Panc1 (cell line): ENCODE data around the gene TRPM4. TPM values are rescaled to one million over a fixed set of nuclear protein-coding genes. Genes with fewer than 3 reads are reported as not detected.

Experiments
- ATAC-seq: fragments of 200-7000 bp; cut with Tn5 transposase; 2 replicates; pipeline ENCODE4 v1.9.1; 2020; ENCODE audit warnings: mild to moderate bottlenecking, moderate library complexity
- BruUV-seq: library from RNA; stranded (reverse); fragments of 400-500 nt; replicated peaks from 2 replicates; lab custom pipeline; 2021; lab: Mats Ljungman, UMichigan
- CTCF ChIA-PET: fragments of 300-600 bp; sonication (Branson Sonifier 250); formaldehyde crosslinking; loops from one replicate; lab custom pipeline; 2022; ENCODE audit warnings: antibody characterized with exemption; lab: Charles Lee
- POLR2A ChIA-PET: fragments of 300-600 bp; sonication (Branson Sonifier 250); formaldehyde crosslinking; loops from one replicate; lab custom pipeline; 2022; ENCODE audit warnings: antibody characterized with exemption; lab: Charles Lee
- DNase-seq: peaks from one replicate; pipeline ENCODE4 v3.0.0-alpha.2; 2010; ENCODE audit warnings: low read depth, low spot score
- H3K27ac ChIP-seq: 2 replicates; pipeline ENCODE4 v1.5.1; 2011; ENCODE audit warnings: mild to moderate bottlenecking, low read length, inconsistent platforms
- H3K27me3 ChIP-seq: fragments of 200-500 bp; sonication (Bioruptor generic); 2 replicates; pipeline ENCODE4 v1.6.0; 2014; ENCODE audit warnings: low read length, inconsistent platforms; ENCODE audit not compliant: control insufficient read depth, insufficient read depth
- H3K36me3 ChIP-seq: fragments of 200-500 bp; sonication (Bioruptor generic); 2 replicates; pipeline ENCODE4 v1.5.1; 2014; ENCODE audit warnings: inconsistent platforms, mild to moderate bottlenecking, low read length, moderate library complexity; ENCODE audit not compliant: control insufficient read depth, insufficient read depth
- H3K4me1 ChIP-seq: 2 replicates; pipeline ENCODE4 v1.5.1; 2011; ENCODE audit warnings: inconsistent platforms, mild to moderate bottlenecking, low read length, moderate library complexity; ENCODE audit not compliant: control insufficient read depth, insufficient read depth
- H3K4me3 ChIP-seq, 2 experiments: 2 replicates each; pipeline ENCODE4 v1.5.1; 2011 to 2012; ENCODE audit warnings: low read depth in 2 of 2, low read length in 2 of 2, mild to moderate bottlenecking in 2 of 2, inconsistent platforms in 1 of 2, moderate library complexity in 1 of 2
- H3K9me3 ChIP-seq: fragments of 200-500 bp; sonication (Bioruptor generic); 2 replicates; pipeline ENCODE4 v1.5.1; 2014; ENCODE audit warnings: low read depth, mild to moderate bottlenecking, inconsistent platforms, low read length, moderate library complexity; ENCODE audit not compliant: control insufficient read depth, insufficient read depth
- CTCF ChIP-seq: fragments of 450-650 bp; IDR thresholded peaks from 2 replicates; pipeline ENCODE4 v1.5.1; 2017; ENCODE audit warnings: mild to moderate bottlenecking
- POLR2AphosphoS5 ChIP-seq: IDR thresholded peaks from 2 replicates; pipeline ENCODE4 v1.6.1; 2012; ENCODE audit warnings: mild to moderate bottlenecking, low read depth, low read length, moderate library complexity
- SIN3A ChIP-seq: IDR thresholded peaks from 2 replicates; pipeline ENCODE4 v1.6.1; 2012; ENCODE audit warnings: low read depth, mild to moderate bottlenecking, low read length, moderate library complexity, borderline replicate concordance; ENCODE audit not compliant: insufficient read depth
- TCF7L2 ChIP-seq: IDR thresholded peaks from 2 replicates; pipeline ENCODE4 v1.6.1; 2011; ENCODE audit warnings: mild to moderate bottlenecking, low read depth, low read length, inconsistent platforms
- in situ Hi-C: cut with HindIII; loops from 2 replicates; pipeline ENCODE4 v1.10.0; 2016; ENCODE audit warnings: low sequenced_read_pairs, low pct_unique_long_range_greater_than_20kb
- intact Hi-C: fragments of 100-400 bp; cut with micrococcal nuclease; formaldehyde crosslinking; loops from one replicate; pipeline ENCODE4 v1.10.0; 2022; ENCODE audit not compliant: unreplicated experiment
- total RNA-seq: library from RNA; stranded (reverse); gene quantifications from one replicate; pipeline ENCODE4 v1.2.1, GENCODE V29; 2021; ENCODE audit not compliant: unreplicated experiment
- TF ChIP-seq, protein P1 (sequence below), 2 experiments: IDR thresholded peaks; 2 replicates each; pipeline ENCODE4 v1.6.1; 2011 to 2012; ENCODE audit warnings: low read depth in 2 of 2, control low read depth in 1 of 2, low read length in 1 of 2, mild to moderate bottlenecking in 1 of 2, moderate library complexity in 1 of 2; ENCODE audit not compliant: insufficient read depth in 1 of 2

TRPM4 gene
- total RNA-seq, 1 experiment from 2014 or later: 19.4 TPM

DNA sequence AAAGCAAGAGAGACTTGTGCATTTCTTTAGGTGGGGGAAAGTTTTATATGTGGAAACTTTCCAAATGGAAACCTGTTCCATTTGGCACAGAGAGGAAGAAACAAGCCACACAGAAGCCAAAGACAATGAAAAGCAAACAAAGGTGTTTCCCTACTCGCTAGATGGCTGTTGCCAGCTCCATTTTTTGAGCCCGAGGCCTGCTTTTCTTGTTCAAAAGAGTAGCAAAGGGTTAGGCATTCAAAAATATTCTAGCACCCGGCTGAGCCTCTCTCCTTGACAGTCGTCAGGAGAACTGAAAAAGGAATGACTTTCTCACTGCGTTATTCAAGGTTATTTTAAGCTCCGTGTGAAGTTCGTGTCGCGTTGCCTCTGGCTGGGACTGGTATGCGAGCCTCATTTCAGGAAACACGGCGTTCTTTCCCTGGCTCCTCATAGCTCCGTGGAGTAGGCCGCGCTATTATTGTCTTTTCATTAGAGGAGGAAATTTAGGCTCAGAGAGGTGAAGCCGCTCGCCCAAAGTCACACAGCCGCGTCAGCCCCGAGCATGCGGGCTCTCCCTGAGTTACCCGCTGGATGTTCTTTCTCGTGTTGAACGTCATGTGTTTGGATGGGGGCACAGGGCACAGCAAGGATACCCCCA, 7.6 kb downstream of the TRPM4 start:
- CTCF ChIA-PET: no interaction called here
- DNase-seq (no peak), ATAC-seq (no peak)
- Histone ChIP-seq H3K27me3 (no peaks in the 10 kb centered on the region), H3K4me3 (no peak overlapping the region), H3K27ac (no peak overlapping the region), H3K36me3 (no peaks in the 10 kb centered on the region), H3K4me1 (no peaks in the 10 kb centered on the region), H3K9me3 (no peaks in the 10 kb centered on the region)
- no TSS peak for BruUV-seq
- POLR2A ChIA-PET: no interaction called here
- no peak for TF ChIP-seq TCF7L2
- TF ChIP-seq POLR2AphosphoS5: no peak
- no peak for TF ChIP-seq SIN3A
- TF ChIP-seq, protein P1, sequence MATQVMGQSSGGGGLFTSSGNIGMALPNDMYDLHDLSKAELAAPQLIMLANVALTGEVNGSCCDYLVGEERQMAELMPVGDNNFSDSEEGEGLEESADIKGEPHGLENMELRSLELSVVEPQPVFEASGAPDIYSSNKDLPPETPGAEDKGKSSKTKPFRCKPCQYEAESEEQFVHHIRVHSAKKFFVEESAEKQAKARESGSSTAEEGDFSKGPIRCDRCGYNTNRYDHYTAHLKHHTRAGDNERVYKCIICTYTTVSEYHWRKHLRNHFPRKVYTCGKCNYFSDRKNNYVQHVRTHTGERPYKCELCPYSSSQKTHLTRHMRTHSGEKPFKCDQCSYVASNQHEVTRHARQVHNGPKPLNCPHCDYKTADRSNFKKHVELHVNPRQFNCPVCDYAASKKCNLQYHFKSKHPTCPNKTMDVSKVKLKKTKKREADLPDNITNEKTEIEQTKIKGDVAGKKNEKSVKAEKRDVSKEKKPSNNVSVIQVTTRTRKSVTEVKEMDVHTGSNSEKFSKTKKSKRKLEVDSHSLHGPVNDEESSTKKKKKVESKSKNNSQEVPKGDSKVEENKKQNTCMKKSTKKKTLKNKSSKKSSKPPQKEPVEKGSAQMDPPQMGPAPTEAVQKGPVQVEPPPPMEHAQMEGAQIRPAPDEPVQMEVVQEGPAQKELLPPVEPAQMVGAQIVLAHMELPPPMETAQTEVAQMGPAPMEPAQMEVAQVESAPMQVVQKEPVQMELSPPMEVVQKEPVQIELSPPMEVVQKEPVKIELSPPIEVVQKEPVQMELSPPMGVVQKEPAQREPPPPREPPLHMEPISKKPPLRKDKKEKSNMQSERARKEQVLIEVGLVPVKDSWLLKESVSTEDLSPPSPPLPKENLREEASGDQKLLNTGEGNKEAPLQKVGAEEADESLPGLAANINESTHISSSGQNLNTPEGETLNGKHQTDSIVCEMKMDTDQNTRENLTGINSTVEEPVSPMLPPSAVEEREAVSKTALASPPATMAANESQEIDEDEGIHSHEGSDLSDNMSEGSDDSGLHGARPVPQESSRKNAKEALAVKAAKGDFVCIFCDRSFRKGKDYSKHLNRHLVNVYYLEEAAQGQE (IDR thresholded peaks at IDR 0.05; ENCODE audit: insufficient read depth in 1 of 2, low read depth in 2 of 2, low read length in 1 of 2): no peak
- no peak for TF ChIP-seq CTCF
- intact Hi-C loops (no loop called here), in situ Hi-C loops (no loop called here)

DNA sequence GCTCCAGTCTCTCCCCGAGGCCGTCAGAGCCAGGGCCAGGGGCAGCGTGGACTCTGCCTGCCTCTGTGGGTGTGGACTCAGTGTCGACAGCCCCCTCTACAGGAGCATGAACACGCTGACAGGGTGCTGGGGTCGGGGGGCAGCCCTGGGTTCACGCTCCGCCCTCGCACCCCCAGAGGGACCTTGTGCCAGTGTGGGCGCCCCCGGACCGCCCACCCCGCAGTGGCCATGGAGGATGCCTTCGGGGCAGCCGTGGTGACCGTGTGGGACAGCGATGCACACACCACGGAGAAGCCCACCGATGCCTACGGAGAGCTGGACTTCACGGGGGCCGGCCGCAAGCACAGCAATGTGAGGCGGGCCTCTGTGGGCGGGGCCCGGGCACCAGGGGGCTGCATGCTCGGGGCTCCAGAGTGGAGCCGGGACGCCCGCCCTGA, 8.3 kb downstream of the TRPM4 start:
- TF ChIP-seq, protein P1 (IDR thresholded peaks at IDR 0.05; ENCODE audit: insufficient read depth in 1 of 2, low read depth in 2 of 2, low read length in 1 of 2): no peak
- no peak for TF ChIP-seq SIN3A
- TF ChIP-seq CTCF: no peak
- TF ChIP-seq POLR2AphosphoS5: no peak
- TF ChIP-seq TCF7L2: no peak
- no peaks in the 10 kb centered on the region for H3K4me1 ChIP-seq
- no TSS peak for BruUV-seq
- ATAC-seq (no peak), DNase-seq (no peak)
- H3K36me3 ChIP-seq: no peaks in the 10 kb centered on the region
- in situ Hi-C loops (no loop called here), intact Hi-C loops (no loop called here)
- no peaks in the 10 kb centered on the region for H3K9me3 ChIP-seq
- H3K4me3 ChIP-seq: no peak overlapping the region
- no peak overlapping the region for H3K27ac ChIP-seq
- CTCF ChIA-PET: no interaction called here
- H3K27me3 ChIP-seq: no peaks in the 10 kb centered on the region
- POLR2A ChIA-PET: no interaction called here
